Gastrocnemius medialis (tissue), 4 donors: ENCODE measurements around the gene PRKAB1. TPM values are rescaled to one million over a fixed set of nuclear protein-coding genes. Genes with fewer than 3 reads are reported as not detected.
A peak's percentile ranks its signal among the peaks of the same experiment; 100 is the strongest.

Experiments used
- ATAC-seq, 2 donors: fragments of 150-250 bp; one replicate each; pipeline ENCODE4 v1.9.1; 2016
- DNase-seq, 2 donors: peaks; one replicate each; pipeline ENCODE4 v3.0.0-alpha.2; 2019
- H3K27ac ChIP-seq, 4 donors: fragments of 200-600 bp; sonication (generic); 1 replicate in 1 of 4; 2 replicates in 3 of 4; pipeline ENCODE4 v1.5.1; 2016 to 2018; ENCODE audit warnings: mild to moderate bottlenecking in 2 of 4, moderate library complexity in 1 of 4
- H3K27me3 ChIP-seq, 3 donors: fragments of 200-600 bp; sonication (generic) in 2 of 3; 1 replicate in 1 of 3; 2 replicates in 2 of 3; pipeline versions ENCODE4 v1.5.1 to v1.6.0; 2016 to 2019; ENCODE audit warnings: mild to moderate bottlenecking in 1 of 3, moderate library complexity in 1 of 3
- H3K36me3 ChIP-seq, 2 donors: fragments of 200-600 bp; sonication (generic) in 1 of 2; one replicate each; pipeline ENCODE4 v1.5.1; 2017 to 2018
- H3K4me1 ChIP-seq, 2 donors: fragments of 200-600 bp; sonication (generic) in 1 of 2; one replicate each; pipeline ENCODE4 v1.5.1; 2016 to 2017; ENCODE audit warnings: mild to moderate bottlenecking in 2 of 2
- H3K4me3 ChIP-seq, 4 donors: fragments of 200-600 bp; sonication (generic) in 3 of 4; 1 replicate in 1 of 4; 2 replicates in 3 of 4; pipeline ENCODE4 v1.5.1; 2016 to 2019; ENCODE audit warnings: mild to moderate bottlenecking in 2 of 4
- H3K9me3 ChIP-seq, 3 donors: fragments of 200-600 bp; sonication (generic) in 2 of 3; 1 replicate in 1 of 3; 2 replicates in 2 of 3; pipeline ENCODE4 v1.5.1; 2016 to 2019
- CTCF ChIP-seq, 5 experiments: fragments of 450-650 bp in 3 of 5; fragments of 200-600 bp in 2 of 5; sonication (generic) in 2 of 5; IDR thresholded peaks in 4 of 5; conservative IDR thresholded peaks in 1 of 5; 1 replicate in 4 of 5; 2 replicates in 1 of 5; pipeline ENCODE4 v1.5.1; 2016 to 2019; ENCODE audit warnings: antibody characterized with exemption in 5 of 5, mild to moderate bottlenecking in 3 of 5, moderate library complexity in 3 of 5
- POLR2A ChIP-seq, 2 donors: fragments of 450-650 bp; IDR thresholded peaks; one replicate each; pipeline ENCODE4 v1.6.1; 2017; ENCODE audit warnings: antibody characterized with exemption in 2 of 2, mild to moderate bottlenecking in 2 of 2, moderate library complexity in 2 of 2
- in situ Hi-C, 4 donors: fragments of 200-750 bp; cut with MboI; loops; one replicate each; pipeline versions ENCODE4 v1.15.0 to v1.8.0; 2017; ENCODE audit warnings: low sequenced_read_pairs in 4 of 4
- intact Hi-C: fragments of 100-400 bp; cut with DNase I; formaldehyde crosslinking; loops from one replicate; pipeline ENCODE4 v1.15.1; 2023; ENCODE audit warnings: low total_unique reads
- total RNA-seq, 4 donors: library from RNA; depleted of rRNA; stranded (reverse); fragments of >200 nt; gene quantifications; one replicate each; pipeline versions ENCODE4 v1.1.0 to v1.2.3, GENCODE V29; 2016

PRKAB1 gene
- total RNA-seq, 4 donors from 2014 or later, result 7.1 to 21.0 (median 17.6) TPM

DNA sequence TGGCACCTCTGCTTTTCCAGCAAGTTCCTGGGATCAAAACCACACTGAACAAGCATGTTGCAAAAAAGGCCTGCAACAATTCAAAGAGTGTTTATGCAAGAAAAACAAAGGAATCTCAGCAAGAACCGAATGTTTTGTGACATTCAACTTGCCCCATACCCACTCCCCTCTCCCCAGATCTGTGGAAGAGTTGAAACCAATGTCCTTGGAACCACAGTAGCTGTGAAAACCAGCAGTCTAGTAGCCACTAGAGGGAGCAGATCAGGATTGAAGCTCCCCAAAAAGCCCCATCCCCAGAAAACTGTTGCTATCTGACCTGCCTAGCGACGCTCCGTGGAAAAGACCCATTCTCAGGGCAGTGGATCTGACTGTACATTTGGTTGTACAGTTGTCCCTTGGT, 27.1 kb downstream of the PRKAB1 start:
- TF ChIP-seq CTCF (IDR thresholded peaks at IDR 0.05 in 4 of 5, conservative IDR thresholded peaks at IDR 0.05 in 1 of 5) (peak in 3 of 5 experiments; percentile 20 to 34 (median 25)), POLR2A (IDR thresholded peaks at IDR 0.05) (no peak)
- no peaks in the 10 kb centered on the region for H3K4me1 ChIP-seq
- DNase-seq (no peak), ATAC-seq (no peak)
- in situ Hi-C loops, result no loop called here
- no peaks in the 10 kb centered on the region for H3K27me3 ChIP-seq
- no peak overlapping the region for H3K4me3 ChIP-seq
- intact Hi-C loops, result no loop called here
- H3K36me3 ChIP-seq, result no peaks in the 10 kb centered on the region
- H3K9me3 ChIP-seq, result no peaks in the 10 kb centered on the region
- H3K27ac ChIP-seq, result no peak overlapping the region

GRCh38 chr12:119696943-119697342, 29.0 kb downstream of the PRKAB1 start:
- Histone ChIP-seq H3K4me1 (no peaks in the 10 kb centered on the region), H3K36me3 (no peaks in the 10 kb centered on the region), H3K4me3 (no peak overlapping the region), H3K27ac (no peak overlapping the region), H3K27me3 (no peaks in the 10 kb centered on the region), H3K9me3 (no peaks in the 10 kb centered on the region)
- no peak for DNase-seq
- TF ChIP-seq POLR2A (IDR thresholded peaks at IDR 0.05), result no peak
- TF ChIP-seq CTCF (IDR thresholded peaks at IDR 0.05 in 4 of 5, conservative IDR thresholded peaks at IDR 0.05 in 1 of 5), result no peak
- in situ Hi-C loops (no loop called here), intact Hi-C loops (no loop called here)
- no peak for ATAC-seq

DNA sequence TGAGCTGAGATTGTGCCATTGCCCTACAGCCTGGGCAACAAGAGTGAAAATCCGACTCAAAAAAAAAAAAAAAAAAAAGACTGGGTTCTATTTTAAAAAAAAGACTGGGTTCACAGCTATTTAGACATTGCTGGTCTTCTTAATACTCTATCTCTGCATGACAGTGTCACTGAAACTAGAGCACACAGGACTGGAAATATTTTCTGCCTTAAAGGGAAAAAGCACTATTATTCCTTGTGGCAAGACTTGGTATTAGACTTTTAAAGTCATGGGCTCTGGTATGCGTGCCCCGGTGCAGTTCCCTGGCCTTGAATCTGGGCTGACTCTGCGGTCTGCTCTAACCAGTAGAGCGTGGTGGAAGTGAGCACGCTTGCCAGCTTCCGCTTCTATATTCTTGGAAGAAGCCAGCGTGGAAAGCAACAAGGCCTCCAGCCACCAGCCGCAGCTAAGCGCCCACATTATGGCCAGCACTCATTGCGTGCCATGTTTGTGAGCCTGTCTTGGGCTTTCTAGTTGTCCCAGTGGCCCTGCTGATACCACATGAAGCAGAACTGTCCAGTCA, 31.3 kb downstream of the PRKAB1 start:
- no peaks in the 10 kb centered on the region for H3K9me3 ChIP-seq
- intact Hi-C loops, result no loop called here
- no peaks in the 10 kb centered on the region for H3K36me3 ChIP-seq
- ATAC-seq (no peak), DNase-seq (no peak)
- H3K27me3 ChIP-seq, result no peaks in the 10 kb centered on the region
- in situ Hi-C loops, result no loop called here
- peaks cover 9 to 10% of the 10 kb centered on the region in 2 donors for H3K4me1 ChIP-seq
- H3K4me3 ChIP-seq, result no peak overlapping the region
- no peak overlapping the region for H3K27ac ChIP-seq
- TF ChIP-seq CTCF (IDR thresholded peaks at IDR 0.05 in 4 of 5, conservative IDR thresholded peaks at IDR 0.05 in 1 of 5) (no peak), POLR2A (IDR thresholded peaks at IDR 0.05) (no peak)

- H3K9me3 ChIP-seq, result no peaks in the 10 kb centered on the region
- TF ChIP-seq POLR2A (IDR thresholded peaks at IDR 0.05) (no peak), CTCF (IDR thresholded peaks at IDR 0.05 in 4 of 5, conservative IDR thresholded peaks at IDR 0.05 in 1 of 5) (no peak)
- H3K36me3 ChIP-seq, result no peaks in the 10 kb centered on the region
- no peak overlapping the region for H3K4me3 ChIP-seq
- in situ Hi-C loops, result no loop called here
- H3K27ac ChIP-seq, result no peak overlapping the region
- intact Hi-C loops, result no loop called here
- H3K27me3 ChIP-seq, result no peaks in the 10 kb centered on the region
- H3K4me1 ChIP-seq, result peaks cover 14 to 16% of the 10 kb centered on the region in 2 donors
- DNase-seq (no peak), ATAC-seq (no peak)
These were observed 32.1 kb downstream of the PRKAB1 start for GRCh38 chr12:119700078-119700477.
